ENCODE results near the gene HECW1.

HECW1 gene

DNA sequence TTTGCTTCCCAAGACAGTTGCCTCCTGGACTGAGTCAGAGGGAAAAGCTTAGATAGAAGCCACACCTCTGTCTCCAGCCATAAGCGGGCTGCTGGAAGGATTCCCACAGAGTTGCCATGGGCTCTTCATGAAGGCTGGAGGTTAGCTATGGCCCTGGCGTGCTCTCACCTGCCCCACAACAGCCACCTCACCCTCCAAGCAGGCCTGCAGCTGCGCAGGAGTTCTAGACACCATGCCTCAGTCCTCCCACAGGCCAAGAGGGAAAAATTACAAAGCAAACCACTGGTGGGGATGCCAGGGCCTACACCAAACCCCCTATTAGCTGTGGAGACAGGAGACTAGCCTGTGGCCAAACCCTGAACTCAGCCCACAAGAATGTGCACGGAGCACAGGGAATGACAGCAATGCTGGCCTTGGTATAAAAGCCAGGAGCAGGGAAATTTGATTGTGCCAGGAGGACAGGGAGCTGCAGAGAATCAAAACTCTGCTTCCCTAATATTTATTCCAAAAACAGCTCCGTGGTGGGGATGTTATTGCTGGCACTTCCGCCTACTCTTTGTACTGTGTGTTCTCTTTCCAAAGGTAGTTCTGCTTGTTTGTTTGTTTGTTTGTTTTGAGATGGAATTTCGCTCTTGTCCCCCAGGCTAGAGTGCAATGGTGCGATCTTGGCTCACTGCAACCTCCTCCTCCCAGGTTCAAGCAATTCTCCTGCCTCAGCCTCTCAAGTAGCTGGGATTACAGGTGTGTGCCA lies 410.1 kb downstream of the HECW1 start:
- TF ChIP-seq TAF1 (IDR thresholded peaks at IDR 0.05; ENCODE audit: low read depth) (no peak), FOXM1 (IDR thresholded peaks at IDR 0.05; ENCODE audit: borderline replicate concordance, low read depth) (no peak), ZBTB7A (IDR thresholded peaks at IDR 0.05; ENCODE audit: low read depth) (no peak), MAX (IDR thresholded peaks at IDR 0.05) (no peak), TCF12 (IDR thresholded peaks at IDR 0.05; ENCODE audit: low read depth) (no peak), RAD21 (IDR thresholded peaks at IDR 0.05; ENCODE audit: low read depth) (no peak), NFIC (IDR thresholded peaks at IDR 0.05) (no peak), CREB1 (IDR thresholded peaks at IDR 0.05; ENCODE audit: low read depth) (no peak), CEBPB (IDR thresholded peaks at IDR 0.05) (no peak), EP300 (IDR thresholded peaks at IDR 0.05; ENCODE audit: borderline replicate concordance) (no peak), TEAD4 (IDR thresholded peaks at IDR 0.05) (no peak), EGR1 (IDR thresholded peaks at IDR 0.05) (no peak), YY1 (IDR thresholded peaks at IDR 0.05; ENCODE audit: low read depth) (no peak)
- TF ChIP-seq, protein P1, sequence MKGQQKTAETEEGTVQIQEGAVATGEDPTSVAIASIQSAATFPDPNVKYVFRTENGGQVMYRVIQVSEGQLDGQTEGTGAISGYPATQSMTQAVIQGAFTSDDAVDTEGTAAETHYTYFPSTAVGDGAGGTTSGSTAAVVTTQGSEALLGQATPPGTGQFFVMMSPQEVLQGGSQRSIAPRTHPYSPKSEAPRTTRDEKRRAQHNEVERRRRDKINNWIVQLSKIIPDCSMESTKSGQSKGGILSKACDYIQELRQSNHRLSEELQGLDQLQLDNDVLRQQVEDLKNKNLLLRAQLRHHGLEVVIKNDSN (IDR thresholded peaks at IDR 0.05): no peak
- TF ChIP-seq, protein P2, sequence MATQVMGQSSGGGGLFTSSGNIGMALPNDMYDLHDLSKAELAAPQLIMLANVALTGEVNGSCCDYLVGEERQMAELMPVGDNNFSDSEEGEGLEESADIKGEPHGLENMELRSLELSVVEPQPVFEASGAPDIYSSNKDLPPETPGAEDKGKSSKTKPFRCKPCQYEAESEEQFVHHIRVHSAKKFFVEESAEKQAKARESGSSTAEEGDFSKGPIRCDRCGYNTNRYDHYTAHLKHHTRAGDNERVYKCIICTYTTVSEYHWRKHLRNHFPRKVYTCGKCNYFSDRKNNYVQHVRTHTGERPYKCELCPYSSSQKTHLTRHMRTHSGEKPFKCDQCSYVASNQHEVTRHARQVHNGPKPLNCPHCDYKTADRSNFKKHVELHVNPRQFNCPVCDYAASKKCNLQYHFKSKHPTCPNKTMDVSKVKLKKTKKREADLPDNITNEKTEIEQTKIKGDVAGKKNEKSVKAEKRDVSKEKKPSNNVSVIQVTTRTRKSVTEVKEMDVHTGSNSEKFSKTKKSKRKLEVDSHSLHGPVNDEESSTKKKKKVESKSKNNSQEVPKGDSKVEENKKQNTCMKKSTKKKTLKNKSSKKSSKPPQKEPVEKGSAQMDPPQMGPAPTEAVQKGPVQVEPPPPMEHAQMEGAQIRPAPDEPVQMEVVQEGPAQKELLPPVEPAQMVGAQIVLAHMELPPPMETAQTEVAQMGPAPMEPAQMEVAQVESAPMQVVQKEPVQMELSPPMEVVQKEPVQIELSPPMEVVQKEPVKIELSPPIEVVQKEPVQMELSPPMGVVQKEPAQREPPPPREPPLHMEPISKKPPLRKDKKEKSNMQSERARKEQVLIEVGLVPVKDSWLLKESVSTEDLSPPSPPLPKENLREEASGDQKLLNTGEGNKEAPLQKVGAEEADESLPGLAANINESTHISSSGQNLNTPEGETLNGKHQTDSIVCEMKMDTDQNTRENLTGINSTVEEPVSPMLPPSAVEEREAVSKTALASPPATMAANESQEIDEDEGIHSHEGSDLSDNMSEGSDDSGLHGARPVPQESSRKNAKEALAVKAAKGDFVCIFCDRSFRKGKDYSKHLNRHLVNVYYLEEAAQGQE (IDR thresholded peaks at IDR 0.05; ENCODE audit: low read depth): no peak

- no peak for TF ChIP-seq NFIC (IDR thresholded peaks at IDR 0.05)
- TF ChIP-seq EGR1 (IDR thresholded peaks at IDR 0.05): no peak
- TF ChIP-seq YY1 (IDR thresholded peaks at IDR 0.05; ENCODE audit: low read depth): no peak
- no peak for TF ChIP-seq TAF1 (IDR thresholded peaks at IDR 0.05; ENCODE audit: low read depth)
- no peak for TF ChIP-seq TEAD4 (IDR thresholded peaks at IDR 0.05)
- no peak for TF ChIP-seq ZBTB7A (IDR thresholded peaks at IDR 0.05; ENCODE audit: low read depth)
- TF ChIP-seq RAD21 (IDR thresholded peaks at IDR 0.05; ENCODE audit: low read depth): no peak
- TF ChIP-seq CREB1 (IDR thresholded peaks at IDR 0.05; ENCODE audit: low read depth): no peak
- TF ChIP-seq FOXM1 (IDR thresholded peaks at IDR 0.05; ENCODE audit: borderline replicate concordance, low read depth): no peak
- TF ChIP-seq CEBPB (IDR thresholded peaks at IDR 0.05): no peak
- TF ChIP-seq, protein P2 (IDR thresholded peaks at IDR 0.05; ENCODE audit: low read depth): no peak
- TF ChIP-seq EP300 (IDR thresholded peaks at IDR 0.05; ENCODE audit: borderline replicate concordance): no peak
- TF ChIP-seq TCF12 (IDR thresholded peaks at IDR 0.05; ENCODE audit: low read depth): no peak
- TF ChIP-seq, protein P1 (IDR thresholded peaks at IDR 0.05): no peak
- no peak for TF ChIP-seq MAX (IDR thresholded peaks at IDR 0.05)
Measured at GRCh38 chr7:43528576-43529354, 416.3 kb downstream of the HECW1 start.

GRCh38 chr7:43530553-43531410 lies 418.3 kb downstream of the HECW1 start:
- no peak for TF ChIP-seq ZBTB7A (IDR thresholded peaks at IDR 0.05; ENCODE audit: low read depth)
- no peak for TF ChIP-seq MAX (IDR thresholded peaks at IDR 0.05)
- no peak for TF ChIP-seq EP300 (IDR thresholded peaks at IDR 0.05; ENCODE audit: borderline replicate concordance)
- no peak for TF ChIP-seq EGR1 (IDR thresholded peaks at IDR 0.05)
- TF ChIP-seq, protein P1 (IDR thresholded peaks at IDR 0.05): no peak
- no peak for TF ChIP-seq NFIC (IDR thresholded peaks at IDR 0.05)
- no peak for TF ChIP-seq TEAD4 (IDR thresholded peaks at IDR 0.05)

DNA sequence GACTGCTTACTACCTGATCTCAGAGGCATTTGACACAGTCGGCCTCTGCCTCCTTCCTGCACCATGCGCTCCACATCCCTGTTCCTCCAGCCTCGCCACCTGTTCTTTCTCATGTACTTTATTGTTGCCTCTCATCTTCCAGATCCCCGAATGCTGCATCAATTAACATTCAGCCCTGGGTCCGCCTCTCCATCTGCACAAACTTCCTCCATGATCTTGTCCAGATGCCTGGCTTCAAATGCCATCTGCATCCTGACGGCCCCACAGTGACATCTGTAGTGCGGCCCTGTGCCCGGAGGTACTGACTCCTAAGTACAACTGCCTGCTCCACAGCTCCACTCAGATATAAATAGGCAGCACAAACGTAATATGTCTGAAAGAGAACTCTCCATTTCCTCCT lies 419.3 kb downstream of the HECW1 start:
- no peak for TF ChIP-seq CREB1 (IDR thresholded peaks at IDR 0.05; ENCODE audit: low read depth)
- TF ChIP-seq MAX (IDR thresholded peaks at IDR 0.05): no peak
- TF ChIP-seq EP300 (IDR thresholded peaks at IDR 0.05; ENCODE audit: borderline replicate concordance): no peak
- no peak for TF ChIP-seq NFIC (IDR thresholded peaks at IDR 0.05)
- TF ChIP-seq, protein P1 (IDR thresholded peaks at IDR 0.05): no peak
- no peak for TF ChIP-seq CEBPB (IDR thresholded peaks at IDR 0.05)
- TF ChIP-seq EGR1 (IDR thresholded peaks at IDR 0.05): no peak
- TF ChIP-seq FOXM1 (IDR thresholded peaks at IDR 0.05; ENCODE audit: borderline replicate concordance, low read depth): no peak
- TF ChIP-seq RAD21 (IDR thresholded peaks at IDR 0.05; ENCODE audit: low read depth): no peak
- no peak for TF ChIP-seq ZBTB7A (IDR thresholded peaks at IDR 0.05; ENCODE audit: low read depth)
- TF ChIP-seq TEAD4 (IDR thresholded peaks at IDR 0.05): no peak
- TF ChIP-seq TAF1 (IDR thresholded peaks at IDR 0.05; ENCODE audit: low read depth): no peak
- no peak for TF ChIP-seq TCF12 (IDR thresholded peaks at IDR 0.05; ENCODE audit: low read depth)
- no peak for TF ChIP-seq YY1 (IDR thresholded peaks at IDR 0.05; ENCODE audit: low read depth)
- TF ChIP-seq, protein P2 (IDR thresholded peaks at IDR 0.05; ENCODE audit: low read depth): no peak
